Retinal pigment epithelial cell (primary cell): ENCODE data around the gene ID1.

Source experiments
- DNase-seq: peaks from one replicate; pipeline ENCODE4 v3.0.0-alpha.2; 2010; ENCODE audit warnings: low read depth
- H3K4me3 ChIP-seq: 2 replicates; pipeline ENCODE4 v1.5.1; 2011; ENCODE audit warnings: mild to moderate bottlenecking, low read length, control low read depth, moderate library complexity
- CTCF ChIP-seq: conservative IDR thresholded peaks from 2 replicates; pipeline ENCODE4 v1.5.1; 2011; ENCODE audit warnings: low read depth, low read length, control low read depth, inconsistent platforms

Gene ID1

GRCh38 chr20:31605031-31605901 lies at the start of gene ID1:
Gene ID1, plus strand, starts transcription at chr20:31605289. Its CDS starts 99 bp downstream, at chr20:31605388.
- H3K4me3 ChIP-seq, result peak within 1 kb of the TSS; percentile 99
- no peak for TF ChIP-seq CTCF
- peak; percentile 92 for DNase-seq

GRCh38 chr20:31559704-31560093 lies 45.4 kb upstream of the ID1 start:
- no peak overlapping the region for H3K4me3 ChIP-seq
- no peak for DNase-seq
- no peak for TF ChIP-seq CTCF

GRCh38 chr20:31560094-31560745 lies 44.9 kb upstream of the ID1 start:
- no peak for DNase-seq
- H3K4me3 ChIP-seq, result no peak overlapping the region
- peak; percentile 95 for TF ChIP-seq CTCF

- H3K4me3 ChIP-seq, result no peak overlapping the region
- peak; percentile 78 for DNase-seq
- TF ChIP-seq CTCF, result no peak
Observed at GRCh38 chr20:31560746-31561598, 44.1 kb upstream of the ID1 start.

GRCh38 chr20:31562241-31562640 lies 42.8 kb upstream of the ID1 start:
- no peak for TF ChIP-seq CTCF
- DNase-seq, result no peak
- no peak overlapping the region for H3K4me3 ChIP-seq

GRCh38 chr20:31564284-31564683 lies 40.8 kb upstream of the ID1 start:
- TF ChIP-seq CTCF, result no peak
- no peak for DNase-seq
- no peak overlapping the region for H3K4me3 ChIP-seq
